Bone marrow (tissue), 2 donors: ENCODE data around the gene TEX12.

Experiments
- DNase-seq, 2 donors: peaks; one replicate each; lab custom pipeline; 2025; lab: John Stamatoyannopoulos, UW

Gene TEX12

DNA sequence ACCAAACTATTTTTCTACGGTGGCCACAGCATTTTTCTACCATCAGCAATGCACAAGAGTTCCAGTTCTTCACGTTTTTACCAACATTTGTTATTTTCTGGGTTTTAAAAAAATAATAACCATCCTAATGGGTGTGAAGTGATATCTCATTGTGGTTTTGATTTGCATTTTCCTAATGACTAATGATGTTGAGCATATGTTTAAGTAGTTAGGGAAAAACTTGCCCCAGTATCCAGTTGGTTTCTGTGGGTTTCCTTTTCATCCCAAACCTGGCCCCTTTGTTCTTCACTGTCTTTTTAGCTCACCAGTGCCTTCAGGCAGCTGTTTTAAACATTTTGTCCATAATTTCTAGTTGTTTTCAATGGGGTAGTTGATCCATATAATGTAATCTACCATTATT is 44.4 kb downstream of the TEX12 start:
- no peak for DNase-seq

DNA sequence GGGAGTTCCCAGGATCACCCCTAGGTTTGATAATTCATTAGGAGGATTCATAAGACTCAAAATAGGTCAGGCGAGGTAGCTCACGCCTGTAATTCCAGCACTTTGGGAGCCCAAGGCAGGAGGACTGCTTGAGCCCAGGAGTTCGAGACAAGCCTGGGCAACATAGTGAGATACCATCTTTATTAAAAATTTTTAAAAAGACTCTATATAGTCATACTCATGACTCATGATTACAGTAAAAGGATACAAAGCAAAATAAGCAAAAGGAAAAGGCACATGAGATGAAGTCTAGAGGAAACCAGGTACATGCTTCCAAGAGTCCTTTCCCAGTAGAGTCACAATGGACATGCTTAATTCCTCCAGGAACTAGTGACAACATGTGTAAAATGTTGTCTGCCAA is 45.1 kb downstream of the TEX12 start:
- DNase-seq: no peak

DNA sequence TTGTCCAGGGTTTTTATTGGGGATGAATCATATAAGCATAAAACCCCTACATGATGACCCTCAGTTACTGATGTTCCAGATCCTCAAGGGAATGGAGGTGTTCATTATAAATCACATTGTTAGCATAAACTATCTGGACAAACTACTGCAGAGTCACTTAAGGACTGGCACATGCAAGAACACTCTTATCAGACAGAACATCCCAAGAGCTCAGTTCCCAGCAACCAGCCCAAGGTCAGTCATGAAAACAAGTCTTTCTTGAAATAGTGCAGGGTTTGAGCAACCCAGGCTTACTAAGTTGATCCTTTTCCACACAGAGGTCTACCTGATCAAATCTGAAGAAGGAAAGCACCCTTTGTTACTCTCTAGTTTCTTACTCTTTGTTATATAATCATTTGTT is 45.5 kb downstream of the TEX12 start:
- no peak for DNase-seq

DNA sequence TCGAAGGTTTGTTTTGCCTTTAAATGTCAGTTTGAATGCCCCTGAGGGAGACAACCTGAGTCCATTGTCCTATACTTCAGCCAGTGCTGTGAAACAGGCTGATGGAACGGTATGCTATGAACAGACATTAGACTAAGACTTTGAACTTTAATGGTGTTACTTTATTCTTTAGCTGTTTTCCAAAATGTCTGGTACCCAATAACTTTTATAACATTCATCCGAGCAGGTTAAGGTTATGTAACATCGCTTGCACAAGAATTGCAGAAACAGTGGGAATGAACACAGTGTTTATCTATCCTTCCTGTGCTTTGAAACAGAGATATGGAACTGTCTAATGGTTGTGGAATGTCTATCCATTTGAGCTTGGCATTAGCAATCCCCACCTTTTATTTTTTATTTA is 46.6 kb downstream of the TEX12 start:
- no peak for DNase-seq

DNA sequence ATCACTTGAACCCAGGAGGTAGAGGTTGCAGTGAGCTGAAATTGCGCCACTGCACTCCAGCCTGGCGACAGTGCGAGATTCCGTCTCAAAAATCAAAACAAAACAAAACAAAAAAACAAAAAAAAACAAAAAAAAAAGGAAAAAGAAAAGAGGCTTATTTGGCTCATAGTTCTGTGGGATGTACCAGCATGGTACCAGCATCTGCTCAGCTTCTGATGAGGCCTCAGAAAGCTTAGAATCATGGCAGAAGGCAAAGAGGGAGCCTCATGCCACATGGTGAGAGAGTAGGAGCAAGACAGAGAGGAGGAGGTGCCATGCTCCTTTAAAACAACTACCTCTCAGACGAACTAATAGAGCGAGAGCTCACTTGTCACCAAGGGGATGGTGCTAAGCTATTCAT is 48.4 kb downstream of the TEX12 start:
- DNase-seq: no peak

DNA sequence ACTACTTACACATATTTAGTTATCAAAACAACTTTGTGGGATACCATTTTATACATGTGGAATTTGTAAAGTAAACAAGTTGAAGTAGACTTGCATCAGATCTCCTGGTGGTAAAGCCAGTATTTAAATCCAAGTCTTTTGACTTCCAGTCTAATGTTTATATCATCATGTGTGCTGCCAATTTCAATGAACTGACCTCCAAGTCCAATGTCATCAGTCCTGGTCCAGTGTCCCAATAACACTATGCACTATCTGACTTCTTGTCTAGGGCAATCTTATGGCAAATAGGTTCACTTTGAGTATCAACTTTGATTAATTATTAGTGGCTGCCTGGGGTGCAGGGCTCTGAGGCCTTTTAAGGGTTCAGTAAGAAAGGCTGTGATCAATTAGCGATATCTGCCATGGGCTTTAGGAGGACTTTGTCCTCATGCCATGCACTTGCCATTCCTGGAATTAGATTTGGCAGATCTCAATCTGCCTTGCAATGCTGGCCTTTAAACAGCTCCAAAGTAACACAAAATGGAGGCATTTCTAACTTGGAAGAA is 49.5 kb downstream of the TEX12 start:
- no peak for DNase-seq

DNA sequence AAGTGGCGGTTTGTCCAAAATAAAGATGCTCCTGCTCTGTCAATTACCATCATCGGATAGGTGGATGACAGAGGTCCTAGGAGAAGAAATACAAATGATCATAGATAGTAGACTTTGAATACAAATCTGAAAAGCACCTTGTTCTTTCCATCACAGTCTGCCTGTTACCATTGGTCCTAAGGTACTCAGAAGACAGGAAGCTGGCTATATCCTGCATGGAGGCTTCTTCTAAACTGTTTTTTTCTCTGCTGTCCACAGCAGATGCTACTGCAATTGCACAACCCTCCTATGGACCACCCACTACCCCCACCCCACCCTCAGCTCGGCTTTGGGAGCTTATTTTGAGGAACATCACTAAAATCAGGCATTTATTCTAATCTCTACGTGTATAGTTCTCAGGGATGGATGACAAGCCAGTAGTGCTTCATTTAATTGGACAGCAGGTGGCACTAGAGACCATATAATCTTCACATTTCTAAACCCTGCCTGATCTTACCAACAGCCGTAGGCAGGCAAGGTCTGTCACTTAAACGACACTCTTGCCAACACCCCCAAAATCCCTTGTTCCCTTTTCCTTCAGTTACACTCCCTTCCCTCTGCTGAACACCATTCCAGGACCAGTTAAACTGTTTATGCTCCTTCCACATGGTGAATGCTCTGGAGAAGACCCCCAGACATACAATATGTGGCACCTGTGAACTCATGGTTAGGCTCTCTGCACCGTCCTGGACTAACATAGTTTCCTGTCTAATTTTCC is 52.5 kb downstream of the TEX12 start:
- peak; percentile 23 to 78 for DNase-seq

DNA sequence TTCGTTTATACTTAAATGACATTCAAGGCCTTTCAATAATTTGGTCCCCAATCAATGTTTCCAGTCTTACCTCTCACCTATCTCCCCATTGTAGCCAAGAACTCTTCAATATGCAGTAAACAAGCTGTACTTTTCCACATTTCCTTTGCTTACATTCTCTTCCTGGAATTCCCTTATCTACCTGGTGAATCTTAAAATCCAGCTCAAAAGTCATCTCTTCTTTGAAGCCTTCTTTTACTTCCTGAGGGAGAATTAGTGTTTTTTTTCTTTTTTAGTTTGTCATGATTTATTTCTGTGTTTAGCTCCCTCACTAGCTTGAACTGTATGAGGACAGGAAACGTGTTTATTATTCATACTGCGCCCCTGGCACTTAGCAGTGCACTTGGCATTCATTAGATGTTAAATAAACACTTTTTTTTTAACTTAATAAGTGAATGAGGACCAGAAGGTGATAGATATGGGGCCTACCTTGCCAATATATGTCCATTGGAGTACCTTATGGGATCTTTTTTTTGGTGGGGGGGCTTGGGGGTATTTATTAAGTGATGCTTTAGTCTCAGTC is 54.2 kb downstream of the TEX12 start:
- DNase-seq: no peak
